ENCODE measurements around the gene PDE3A. TPM values are rescaled to one million over a fixed set of nuclear protein-coding genes. Genes with fewer than 3 reads are reported as not detected.
"Not testable (repeated sequence)": the region's sequence is repeated elsewhere in the genome, so short reads cannot be mapped to it uniquely, and the experiment has no call there.

PDE3A gene
- total RNA-seq, 1 donor from 2014 or later: 132 TPM

- DNase-seq (ENCODE audit: low spot score): no peak
- intact Hi-C loops (cut with DNase I): no loop called here
These were observed 144.9 kb downstream of the PDE3A start for GRCh38 chr12:20513189-20513588.

DNA sequence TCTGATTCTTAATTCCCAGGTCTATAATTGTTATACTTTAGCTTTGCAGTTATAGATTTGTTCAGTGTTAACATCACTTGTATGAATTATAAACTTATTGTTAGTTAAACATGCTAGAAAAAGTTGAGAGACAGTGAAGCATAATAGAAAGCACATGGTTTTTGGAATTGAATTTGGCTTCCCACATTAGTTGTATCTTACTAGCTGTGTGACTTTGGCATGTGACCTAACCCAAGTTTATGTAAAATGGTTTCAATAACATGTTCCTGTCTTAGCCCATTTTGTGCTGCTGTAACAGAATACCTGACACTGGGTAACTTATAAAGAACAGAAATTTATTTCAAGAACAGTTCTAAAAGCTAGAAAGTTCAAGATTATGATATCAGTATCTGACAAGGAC is 146.3 kb downstream of the PDE3A start:
- no peak for DNase-seq (ENCODE audit: low spot score)
- intact Hi-C loops (cut with DNase I): no loop called here

GRCh38 chr12:20520532-20520931 is 152.2 kb downstream of the PDE3A start:
- no peak for DNase-seq (ENCODE audit: low spot score)
- intact Hi-C loops (cut with DNase I): no loop called here

- no peak for DNase-seq (ENCODE audit: low spot score)
- intact Hi-C loops (cut with DNase I): no loop called here
These were observed 155.3 kb downstream of the PDE3A start for GRCh38 chr12:20523658-20524057.

- intact Hi-C loops (cut with DNase I): no loop called here
- no peak for DNase-seq (ENCODE audit: low spot score)
These were observed 155.8 kb downstream of the PDE3A start for GRCh38 chr12:20524113-20524512.

DNA sequence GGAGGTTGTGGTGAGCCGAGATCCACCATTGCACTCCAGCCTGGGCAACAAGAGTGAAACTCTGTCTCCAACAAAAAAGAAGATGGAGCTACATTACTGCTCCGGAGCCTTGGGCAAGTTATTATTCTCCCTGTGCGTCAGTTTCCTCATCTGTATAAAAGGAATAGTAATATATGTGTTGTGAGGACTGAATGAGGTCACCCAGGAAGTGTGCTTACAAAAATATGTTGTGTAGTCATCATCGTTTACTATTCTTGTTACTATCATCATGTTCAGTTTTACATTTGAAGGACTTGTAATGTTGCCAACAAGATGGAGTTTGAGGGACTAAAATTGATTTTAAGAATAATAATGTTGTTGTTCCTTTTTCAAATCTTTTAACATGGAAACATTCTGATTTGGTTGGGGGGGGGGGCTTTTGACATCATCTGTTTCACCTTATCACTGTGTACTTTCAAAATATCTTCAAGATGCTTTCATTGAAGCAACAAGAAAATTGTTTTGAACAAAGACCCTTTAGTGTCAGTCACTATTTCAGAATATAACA is 156.8 kb downstream of the PDE3A start:
- intact Hi-C loops (cut with DNase I): no loop called here
- no peak for DNase-seq (ENCODE audit: low spot score)

DNA sequence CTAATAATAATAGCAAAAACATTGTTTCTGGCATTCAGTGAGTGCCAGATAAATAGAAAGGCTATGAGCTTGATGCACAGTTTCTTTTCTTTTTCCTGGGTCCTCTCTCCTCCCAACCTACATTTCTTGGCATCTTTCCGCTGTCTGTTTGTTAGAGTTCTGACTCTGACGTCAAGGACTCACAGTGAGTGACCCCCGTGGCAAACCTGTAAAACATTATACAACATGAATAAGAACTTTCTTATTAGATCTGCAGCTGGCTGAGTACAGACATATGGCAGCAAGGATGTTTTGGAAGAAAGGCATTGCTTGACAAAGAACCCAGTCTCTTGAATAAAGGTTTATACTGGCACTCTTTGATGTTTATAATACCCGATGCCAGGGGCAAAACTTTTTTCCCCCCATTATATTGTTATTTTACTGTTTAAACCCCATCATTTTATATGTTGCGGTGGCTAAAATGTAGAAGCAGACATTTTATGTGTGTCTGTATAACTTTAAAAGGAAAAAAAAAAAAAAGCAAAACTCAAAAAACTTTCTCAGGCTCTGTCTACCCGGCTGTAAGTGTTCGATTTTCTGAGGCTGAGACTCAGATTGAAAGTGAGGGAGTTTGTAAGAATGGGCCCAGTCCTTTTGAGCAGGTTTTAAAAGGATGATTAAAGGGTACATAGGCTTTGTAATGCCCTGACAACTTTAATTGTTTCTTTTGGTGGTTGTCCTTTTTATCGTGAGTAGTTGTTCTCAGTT is 159.3 kb downstream of the PDE3A start:
- no peak for DNase-seq (ENCODE audit: low spot score)
- intact Hi-C loops (cut with DNase I): no loop called here

DNA sequence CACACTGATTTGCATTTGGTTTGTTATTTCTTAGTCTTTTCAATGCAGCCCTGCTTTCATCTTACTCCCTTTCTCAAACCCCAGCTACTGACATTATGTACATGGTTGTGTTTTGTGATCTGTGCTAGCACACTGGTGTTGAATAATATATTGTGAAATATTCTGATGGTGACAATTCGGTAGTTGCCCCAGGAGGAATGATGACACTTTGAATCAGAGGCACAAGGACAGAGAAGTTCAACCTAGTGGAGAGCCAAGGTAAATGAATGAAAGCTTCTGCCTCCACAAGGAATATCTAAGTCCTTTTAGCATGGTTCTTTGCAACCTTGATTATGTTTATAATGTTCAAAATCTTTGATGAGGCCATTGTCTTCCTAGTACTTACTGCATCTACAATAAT is 159.9 kb downstream of the PDE3A start:
- DNase-seq (ENCODE audit: low spot score): no peak
- intact Hi-C loops (cut with DNase I): no loop called here

GRCh38 chr12:20546267-20546666 is 177.9 kb downstream of the PDE3A start:
- no peak for DNase-seq (ENCODE audit: low spot score)
- intact Hi-C loops (cut with DNase I): no loop called here

GRCh38 chr12:20547816-20548575 is 179.7 kb downstream of the PDE3A start:
- no peak for DNase-seq (ENCODE audit: low spot score)
- intact Hi-C loops (cut with DNase I): no loop called here

DNA sequence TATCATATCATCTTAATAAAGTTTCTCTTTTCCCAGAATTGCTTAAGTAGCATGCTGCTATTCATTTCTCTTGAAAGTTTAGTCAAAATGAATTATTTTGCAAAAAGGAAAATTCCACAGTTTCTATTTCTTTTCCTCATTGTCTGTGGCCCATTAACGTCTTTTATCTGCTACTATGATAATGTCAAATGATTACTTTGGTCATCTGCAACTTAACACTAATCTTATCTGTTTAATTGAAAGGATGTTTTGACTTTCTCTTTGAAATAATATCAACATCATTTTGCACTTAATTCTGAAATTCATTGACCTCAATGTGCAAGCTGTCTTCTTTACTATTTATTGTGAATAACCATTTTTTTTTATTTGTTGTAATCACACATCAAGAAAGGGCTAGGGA is 180.3 kb downstream of the PDE3A start:
- DNase-seq (ENCODE audit: low spot score): no peak
- intact Hi-C loops (cut with DNase I): no loop called here

- intact Hi-C loops (cut with DNase I): no loop called here
These were observed 180.9 kb downstream of the PDE3A start for GRCh38 chr12:20549108-20549719.

DNA sequence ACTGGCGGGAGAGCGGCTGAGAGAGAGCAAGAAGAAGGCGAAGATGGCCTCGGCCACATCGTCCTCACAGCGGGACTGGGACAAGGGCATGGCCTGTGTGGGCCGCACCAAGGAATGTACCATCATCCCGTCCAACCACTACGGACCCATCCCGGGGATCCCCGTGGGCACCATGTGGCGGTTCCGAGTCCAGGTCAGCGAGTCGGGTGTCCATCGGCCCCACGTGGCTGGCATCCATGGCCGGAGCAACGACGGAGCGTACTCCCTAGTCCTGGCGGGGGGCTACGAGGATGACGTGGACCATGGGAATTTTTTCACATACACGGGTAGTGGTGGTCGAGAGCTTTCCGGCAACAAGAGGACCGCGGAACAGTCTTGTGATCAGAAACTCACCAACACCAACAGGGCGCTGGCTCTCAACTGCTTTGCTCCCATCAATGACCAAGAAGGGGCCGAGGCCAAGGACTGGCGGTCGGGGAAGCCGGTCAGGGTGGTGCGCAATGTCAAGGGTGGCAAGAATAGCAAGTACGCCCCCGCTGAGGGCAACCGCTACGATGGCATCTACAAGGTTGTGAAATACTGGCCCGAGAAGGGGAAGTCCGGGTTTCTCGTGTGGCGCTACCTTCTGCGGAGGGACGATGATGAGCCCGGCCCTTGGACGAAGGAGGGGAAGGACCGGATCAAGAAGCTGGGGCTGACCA is 183.6 kb downstream of the PDE3A start:
- DNase-seq (ENCODE audit: low spot score): peak; percentile 72
- intact Hi-C loops (cut with DNase I): not testable (repeated sequence)

More at GRCh38 chr12:20549108-20549719, 180.9 kb downstream of the PDE3A start:
- no peak for DNase-seq (ENCODE audit: low spot score)

DNA sequence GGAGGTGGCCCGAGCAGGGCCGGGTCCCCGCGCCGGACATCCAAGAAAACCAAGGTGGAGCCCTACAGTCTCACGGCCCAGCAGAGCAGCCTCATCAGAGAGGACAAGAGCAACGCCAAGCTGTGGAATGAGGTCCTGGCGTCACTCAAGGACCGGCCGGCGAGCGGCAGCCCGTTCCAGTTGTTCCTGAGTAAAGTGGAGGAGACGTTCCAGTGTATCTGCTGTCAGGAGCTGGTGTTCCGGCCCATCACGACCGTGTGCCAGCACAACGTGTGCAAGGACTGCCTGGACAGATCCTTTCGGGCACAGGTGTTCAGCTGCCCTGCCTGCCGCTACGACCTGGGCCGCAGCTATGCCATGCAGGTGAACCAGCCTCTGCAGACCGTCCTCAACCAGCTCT is 184.2 kb downstream of the PDE3A start:
- intact Hi-C loops (cut with DNase I); DNase-seq (ENCODE audit: low spot score): not testable (repeated sequence)

- DNase-seq (ENCODE audit: low spot score): no peak
- intact Hi-C loops (cut with DNase I): no loop called here
These were observed 186.7 kb downstream of the PDE3A start for GRCh38 chr12:20555015-20555414.

- no peak for DNase-seq (ENCODE audit: low spot score)
- intact Hi-C loops (cut with DNase I): no loop called here
These were observed 187.4 kb downstream of the PDE3A start for GRCh38 chr12:20555771-20556170.

DNA sequence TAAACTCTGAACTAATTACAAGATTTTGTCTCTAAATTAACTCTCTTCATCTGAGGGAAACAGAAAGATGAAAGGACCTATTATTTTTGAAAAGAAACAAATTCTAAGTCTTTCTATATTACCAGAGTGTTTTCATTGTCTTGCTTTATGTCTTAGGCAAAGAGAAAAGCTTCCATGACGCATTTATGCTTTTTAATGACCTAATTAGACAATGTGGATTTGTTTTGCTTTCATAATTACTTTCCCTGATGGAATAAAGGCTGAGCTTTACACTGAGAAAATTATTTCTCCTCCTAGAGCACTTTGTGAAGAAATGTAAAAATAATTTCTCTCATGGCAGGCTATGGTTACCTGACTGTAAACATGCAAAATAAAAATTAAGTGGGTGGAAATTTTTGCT is 188.8 kb downstream of the PDE3A start:
- intact Hi-C loops (cut with DNase I): no loop called here
- no peak for DNase-seq (ENCODE audit: low spot score)

DNA sequence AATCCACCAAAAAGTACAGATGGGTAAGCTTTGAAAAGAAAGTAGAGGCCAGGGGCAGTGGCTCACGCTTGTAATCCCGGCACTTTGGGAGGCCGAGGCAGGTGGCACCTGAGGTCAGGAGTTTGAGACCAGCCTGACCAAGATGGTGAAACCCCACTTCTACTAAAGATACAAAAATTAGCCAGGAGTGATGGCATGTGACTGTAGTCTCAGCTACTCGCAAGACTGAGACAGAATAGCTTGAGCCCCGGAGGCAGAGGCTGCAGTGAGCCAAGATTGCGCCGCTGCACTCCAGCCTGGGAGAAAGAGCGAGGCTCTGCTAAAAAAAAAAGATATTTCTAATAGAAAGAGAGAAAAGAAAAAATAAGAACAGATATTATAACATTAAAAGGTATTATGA is 192.6 kb downstream of the PDE3A start:
- no peak for DNase-seq (ENCODE audit: low spot score)
- intact Hi-C loops (cut with DNase I): no loop called here

- intact Hi-C loops (cut with DNase I): no loop called here
- DNase-seq (ENCODE audit: low spot score): no peak
These were observed 193.5 kb downstream of the PDE3A start for GRCh38 chr12:20561871-20562270.

- no peak for DNase-seq (ENCODE audit: low spot score)
- intact Hi-C loops (cut with DNase I): no loop called here
These were observed 199.1 kb downstream of the PDE3A start for GRCh38 chr12:20567413-20567812.
